Mucosa of rectum (tissue), 2 donors: Measurements from ENCODE around the gene OPCML.

ENCODE experiments used
- H3K27ac ChIP-seq, 2 donors: one replicate each; pipeline ENCODE4 v1.7.0; 2013; ENCODE audit warnings: inconsistent platforms in 2 of 2, low read depth in 2 of 2, low read length in 2 of 2
- H3K27me3 ChIP-seq, 2 donors: one replicate each; pipeline ENCODE4 v1.7.0; 2013; ENCODE audit warnings: low read length in 2 of 2; ENCODE audit not compliant: control insufficient read depth in 2 of 2, insufficient read depth in 2 of 2
- H3K36me3 ChIP-seq, 2 donors: one replicate each; pipeline ENCODE4 v1.7.0; 2013; ENCODE audit warnings: low read length in 2 of 2; ENCODE audit not compliant: control insufficient read depth in 2 of 2, insufficient read depth in 2 of 2
- H3K4me1 ChIP-seq, 2 donors: one replicate each; pipeline ENCODE4 v1.7.0; 2013; ENCODE audit warnings: low read length in 2 of 2, mild to moderate bottlenecking in 1 of 2; ENCODE audit not compliant: control insufficient read depth in 2 of 2, insufficient read depth in 2 of 2
- H3K4me3 ChIP-seq, 2 donors: one replicate each; pipeline ENCODE4 v1.7.0; 2013; ENCODE audit warnings: low read length in 2 of 2
- H3K9ac ChIP-seq, 2 donors: one replicate each; pipeline ENCODE4 v1.7.0; 2013; ENCODE audit warnings: low read length in 2 of 2, low read depth in 1 of 2, mild to moderate bottlenecking in 1 of 2
- H3K9me3 ChIP-seq, 2 donors: one replicate each; pipeline ENCODE4 v1.7.0; 2013; ENCODE audit warnings: low read length in 2 of 2; ENCODE audit not compliant: control insufficient read depth in 2 of 2
- donor health status: healthy.
- donor health status: Normal muscosa, but diverticular disease.

The OPCML gene

GRCh38 chr11:133238027-133238426, 294.3 kb downstream of the OPCML start:
- Histone ChIP-seq H3K4me1 (no peaks in the 10 kb centered on the region), H3K27me3 (no peaks in the 10 kb centered on the region), H3K36me3 (no peaks in the 10 kb centered on the region), H3K4me3 (no peak overlapping the region), H3K9me3 (no peaks in the 10 kb centered on the region), H3K27ac (no peak overlapping the region), H3K9ac (no peak overlapping the region)

GRCh38 chr11:133235381-133235780, 296.9 kb downstream of the OPCML start:
- H3K9ac ChIP-seq, result no peak overlapping the region
- H3K27ac ChIP-seq, result no peak overlapping the region
- no peaks in the 10 kb centered on the region for H3K4me1 ChIP-seq
- no peaks in the 10 kb centered on the region for H3K36me3 ChIP-seq
- peaks cover 0 to 2% of the 10 kb centered on the region in 2 donors for H3K27me3 ChIP-seq
- H3K9me3 ChIP-seq, result no peaks in the 10 kb centered on the region
- H3K4me3 ChIP-seq, result no peak overlapping the region

GRCh38 chr11:133234883-133235282, 297.4 kb downstream of the OPCML start:
- Histone ChIP-seq H3K4me3 (no peak overlapping the region), H3K27me3 (peaks cover 0 to 2% of the 10 kb centered on the region in 2 donors), H3K9me3 (no peaks in the 10 kb centered on the region), H3K4me1 (no peaks in the 10 kb centered on the region), H3K9ac (no peak overlapping the region), H3K27ac (no peak overlapping the region), H3K36me3 (no peaks in the 10 kb centered on the region)

GRCh38 chr11:133232665-133233064, 299.6 kb downstream of the OPCML start:
- peaks cover 0 to 6% of the 10 kb centered on the region in 2 donors for H3K27me3 ChIP-seq
- no peaks in the 10 kb centered on the region for H3K36me3 ChIP-seq
- no peak overlapping the region for H3K27ac ChIP-seq
- no peaks in the 10 kb centered on the region for H3K4me1 ChIP-seq
- no peak overlapping the region for H3K9ac ChIP-seq
- H3K9me3 ChIP-seq, result no peaks in the 10 kb centered on the region
- no peak overlapping the region for H3K4me3 ChIP-seq

- H3K9ac ChIP-seq, result no peak overlapping the region
- peaks cover 0 to 6% of the 10 kb centered on the region in 2 donors for H3K27me3 ChIP-seq
- no peaks in the 10 kb centered on the region for H3K36me3 ChIP-seq
- no peaks in the 10 kb centered on the region for H3K4me1 ChIP-seq
- no peak overlapping the region for H3K27ac ChIP-seq
- H3K4me3 ChIP-seq, result no peak overlapping the region
- H3K9me3 ChIP-seq, result no peaks in the 10 kb centered on the region
Measured at GRCh38 chr11:133230431-133230830, 301.9 kb downstream of the OPCML start.

- H3K27ac ChIP-seq, result no peak overlapping the region
- H3K27me3 ChIP-seq, result peaks cover 0 to 6% of the 10 kb centered on the region in 2 donors
- no peaks in the 10 kb centered on the region for H3K36me3 ChIP-seq
- H3K9ac ChIP-seq, result no peak overlapping the region
- no peaks in the 10 kb centered on the region for H3K4me1 ChIP-seq
- no peak overlapping the region for H3K4me3 ChIP-seq
- H3K9me3 ChIP-seq, result no peaks in the 10 kb centered on the region
Measured at GRCh38 chr11:133228471-133229329, 303.6 kb downstream of the OPCML start.

- H3K27me3 ChIP-seq, result peaks cover 0 to 6% of the 10 kb centered on the region in 2 donors
- no peaks in the 10 kb centered on the region for H3K36me3 ChIP-seq
- H3K9ac ChIP-seq, result no peak overlapping the region
- no peak overlapping the region for H3K4me3 ChIP-seq
- H3K27ac ChIP-seq, result no peak overlapping the region
- H3K4me1 ChIP-seq, result no peaks in the 10 kb centered on the region
- no peaks in the 10 kb centered on the region for H3K9me3 ChIP-seq
Measured at GRCh38 chr11:133227632-133228111, 304.6 kb downstream of the OPCML start.

DNA sequence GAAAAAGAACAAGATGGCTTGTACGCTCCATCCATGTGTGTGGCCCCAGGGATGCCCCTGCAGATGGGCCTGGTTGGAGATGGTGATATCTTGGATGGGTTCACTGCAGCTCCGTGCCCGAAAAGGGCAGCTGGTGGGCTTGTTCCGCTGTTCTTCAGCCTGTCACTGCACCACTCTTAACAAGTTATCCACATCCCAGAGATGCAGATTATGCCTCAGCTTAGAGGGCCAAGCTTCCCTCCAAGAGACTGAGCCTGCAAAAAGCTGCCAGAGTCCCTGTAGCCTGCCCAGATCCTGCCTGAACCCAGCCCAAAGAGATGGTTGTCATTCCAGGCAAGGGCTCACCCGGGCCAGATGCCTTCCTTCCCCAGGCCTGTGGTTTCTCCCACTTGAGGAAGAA, 308.0 kb downstream of the OPCML start:
- Histone ChIP-seq H3K27me3 (peaks cover 0 to 4% of the 10 kb centered on the region in 2 donors), H3K4me1 (no peaks in the 10 kb centered on the region), H3K4me3 (no peak overlapping the region), H3K27ac (no peak overlapping the region), H3K36me3 (no peaks in the 10 kb centered on the region), H3K9me3 (no peaks in the 10 kb centered on the region), H3K9ac (no peak overlapping the region)

DNA sequence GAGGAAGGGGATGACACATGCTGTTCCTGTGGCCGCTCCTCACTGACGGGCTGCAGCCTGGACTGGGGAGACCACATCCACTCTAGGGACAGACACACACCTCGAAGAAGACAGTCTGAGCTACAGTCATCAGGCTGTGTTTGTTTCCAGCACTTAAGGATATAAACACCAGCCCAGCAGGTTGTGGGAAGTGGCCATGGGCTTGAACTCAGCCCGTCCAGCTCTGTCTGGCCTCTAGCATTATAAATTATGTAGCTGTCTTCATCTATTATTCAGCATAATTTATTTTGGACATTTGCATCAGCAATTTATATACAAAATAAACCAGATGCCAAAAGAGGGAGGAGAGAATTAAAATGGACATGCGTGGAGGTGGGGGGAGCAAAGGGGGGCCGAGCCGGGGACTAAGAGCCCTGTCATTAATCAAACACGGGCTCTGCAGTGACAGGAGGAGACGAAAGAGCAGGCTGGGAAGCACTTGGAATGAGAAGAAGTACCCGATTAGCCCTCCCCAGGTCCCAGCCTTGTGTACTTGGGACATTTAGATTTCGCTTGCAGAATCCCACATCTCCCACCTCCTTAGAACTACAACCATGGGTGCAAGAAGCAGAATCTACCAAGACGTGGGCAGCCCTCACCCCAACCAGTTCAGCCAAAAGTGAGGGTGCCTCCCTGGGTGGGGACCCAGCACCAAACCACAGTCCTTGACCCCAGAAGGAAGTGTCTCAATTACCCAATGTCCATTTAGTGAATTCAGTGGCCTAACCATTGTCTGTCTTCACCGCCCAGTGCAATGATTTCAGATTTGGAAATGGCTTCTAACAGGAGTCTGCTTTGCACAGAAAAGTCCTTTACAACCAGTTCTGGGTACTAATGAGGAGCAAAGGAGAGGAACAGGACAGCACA, 309.6 kb downstream of the OPCML start:
- Histone ChIP-seq H3K4me3 (no peak overlapping the region), H3K9ac (no peak overlapping the region), H3K27me3 (no peaks in the 10 kb centered on the region), H3K4me1 (no peaks in the 10 kb centered on the region), H3K36me3 (no peaks in the 10 kb centered on the region), H3K9me3 (no peaks in the 10 kb centered on the region), H3K27ac (no peak overlapping the region)

- H3K4me1 ChIP-seq, result no peaks in the 10 kb centered on the region
- no peak overlapping the region for H3K9ac ChIP-seq
- H3K36me3 ChIP-seq, result no peaks in the 10 kb centered on the region
- no peaks in the 10 kb centered on the region for H3K9me3 ChIP-seq
- no peak overlapping the region for H3K4me3 ChIP-seq
- no peak overlapping the region for H3K27ac ChIP-seq
- no peaks in the 10 kb centered on the region for H3K27me3 ChIP-seq
Measured at GRCh38 chr11:133219543-133219942, 312.8 kb downstream of the OPCML start.
